GM08714 (cell line): ENCODE measurements around the gene SKIDA1.
"Not testable (repeated sequence)": the region's sequence is repeated elsewhere in the genome, so short reads cannot be mapped to it uniquely, and the experiment has no call there.

ENCODE experiments used
- H3K4me3 ChIP-seq: fragments of 200-500 bp; sonication (Bioruptor generic); 2 replicates; pipeline ENCODE4 v1.5.1; 2014; ENCODE audit warnings: mild to moderate bottlenecking, low read length, inconsistent platforms
- ZNF274 ChIP-seq: IDR thresholded peaks from 2 replicates; pipeline ENCODE4 v1.6.1; 2012; ENCODE audit warnings: mild to moderate bottlenecking, low read depth, low read length

SKIDA1 gene

DNA sequence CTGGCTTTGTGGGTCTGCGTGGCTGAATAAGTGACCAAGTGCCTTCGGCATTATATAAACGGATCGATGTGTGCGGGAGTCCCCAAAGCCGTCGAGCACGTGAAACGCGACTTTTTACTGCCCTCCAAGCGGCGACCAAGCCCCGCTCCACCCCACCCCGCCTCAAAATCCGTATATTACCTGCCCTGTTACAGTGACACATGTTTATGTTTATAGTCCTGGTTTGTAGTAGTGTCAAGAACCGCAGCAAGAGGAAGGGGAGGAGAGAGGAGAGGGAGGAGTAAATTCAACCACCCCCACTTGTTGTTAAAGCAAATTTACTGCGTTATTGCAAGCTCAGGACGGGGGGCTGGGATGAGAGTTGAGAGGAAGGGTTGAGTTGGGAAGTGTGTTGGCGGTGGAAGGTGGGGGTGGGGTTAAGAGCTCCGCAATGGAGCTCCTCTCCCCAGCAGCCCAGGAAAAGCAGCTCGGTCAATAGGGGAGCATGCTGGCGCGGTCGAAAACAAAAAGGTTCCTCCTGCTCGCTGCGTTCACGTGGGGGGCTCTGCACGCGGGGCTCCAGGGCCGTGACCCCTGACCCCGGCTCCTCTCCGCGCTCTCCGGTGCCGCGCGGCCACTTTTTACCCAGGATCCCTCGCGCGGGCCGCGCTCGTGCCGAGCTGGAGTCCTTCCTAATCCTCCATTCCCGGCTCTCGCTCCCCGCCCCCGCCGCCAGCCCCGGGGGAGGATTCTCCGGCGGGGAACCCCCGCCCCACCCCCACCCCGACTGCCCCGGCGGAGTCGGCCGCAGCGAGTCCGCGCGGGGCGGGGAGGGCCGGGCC, at the start of gene SKIDA1:
TSS of gene SKIDA1 (minus strand) at position 316 of the 821 bp plus-strand sequence. CDS start 7,860 bp downstream, outside the sequence.
- peak within 1 kb of the TSS; percentile 42 for H3K4me3 ChIP-seq
- TF ChIP-seq ZNF274 = no peak

DNA sequence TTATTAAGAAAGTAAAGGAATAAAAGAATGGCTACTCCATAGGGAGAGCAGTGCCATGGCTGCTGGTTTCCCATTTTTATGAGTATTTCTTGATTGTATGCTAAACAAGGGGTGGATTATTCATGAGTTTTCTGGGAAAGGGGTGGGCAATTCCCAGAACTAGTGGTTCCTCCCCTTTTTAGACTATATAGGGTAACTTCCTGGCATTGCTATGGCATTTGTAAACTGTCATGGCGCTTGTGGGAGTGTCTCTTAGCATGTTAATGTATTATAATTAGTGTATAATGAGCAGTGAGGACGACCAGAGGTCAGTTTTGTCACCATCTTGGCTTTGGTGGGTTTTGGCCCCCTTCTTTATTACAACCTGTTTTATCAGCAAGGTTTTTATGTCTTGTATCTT, 49.0 kb upstream of the SKIDA1 start:
- H3K4me3 ChIP-seq = not testable (repeated sequence)

DNA sequence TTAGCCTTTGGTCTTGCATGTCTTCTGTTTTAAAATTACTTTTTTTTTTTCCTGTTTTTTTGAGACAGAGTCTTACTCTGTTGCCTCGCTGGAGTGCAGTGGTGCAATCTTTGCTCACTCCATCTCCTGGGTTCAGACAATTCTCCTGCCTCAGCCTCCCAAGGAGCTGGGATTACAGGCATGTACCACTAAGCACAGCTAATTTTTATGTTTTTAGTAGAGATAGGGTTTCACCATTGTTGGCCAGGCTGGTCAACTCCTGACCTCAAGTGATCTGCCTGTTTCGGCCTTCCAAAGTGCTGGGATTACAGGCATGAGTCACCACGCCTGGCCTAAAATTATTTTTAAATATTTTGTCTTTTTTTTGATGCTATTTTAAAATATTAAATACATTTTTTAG, 47.1 kb upstream of the SKIDA1 start:
- no peak overlapping the region for H3K4me3 ChIP-seq
- TF ChIP-seq ZNF274 = no peak

DNA sequence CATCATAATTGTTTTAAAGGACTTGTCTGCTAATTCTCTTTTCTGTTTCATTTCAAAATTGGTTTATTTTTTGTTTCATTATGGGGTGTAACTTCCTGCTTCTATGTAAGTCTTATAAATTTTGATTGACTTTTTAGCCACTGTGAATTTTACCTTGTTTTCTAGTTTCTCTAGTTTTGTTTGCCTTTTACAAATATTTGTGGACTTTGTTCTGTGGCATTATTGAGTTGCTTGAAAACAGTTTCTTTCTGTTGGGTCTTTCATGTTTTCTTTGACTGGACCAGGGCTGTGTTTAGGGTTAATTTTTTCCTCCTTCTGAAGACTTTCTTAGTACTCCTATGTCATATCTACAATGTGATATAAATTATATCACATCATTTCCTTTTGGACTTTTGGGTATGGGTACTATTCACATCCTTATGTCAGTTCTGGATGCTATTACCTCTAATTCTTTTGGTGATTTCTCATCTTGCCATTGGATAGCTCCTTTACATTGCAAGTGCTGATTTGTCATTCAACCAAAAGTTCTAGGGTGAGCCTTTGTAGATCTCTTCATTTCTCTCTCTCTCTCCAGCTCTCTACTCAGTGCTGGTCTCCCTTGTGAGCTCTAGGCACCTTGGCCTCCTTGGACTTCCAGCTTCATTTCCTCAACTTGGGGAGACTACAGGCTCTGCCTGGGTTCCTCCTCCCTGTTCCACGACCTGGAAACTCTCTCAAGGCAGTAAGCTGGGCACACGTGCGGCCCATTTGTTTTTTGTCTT, 45.5 kb upstream of the SKIDA1 start:
- TF ChIP-seq ZNF274 = no peak

DNA sequence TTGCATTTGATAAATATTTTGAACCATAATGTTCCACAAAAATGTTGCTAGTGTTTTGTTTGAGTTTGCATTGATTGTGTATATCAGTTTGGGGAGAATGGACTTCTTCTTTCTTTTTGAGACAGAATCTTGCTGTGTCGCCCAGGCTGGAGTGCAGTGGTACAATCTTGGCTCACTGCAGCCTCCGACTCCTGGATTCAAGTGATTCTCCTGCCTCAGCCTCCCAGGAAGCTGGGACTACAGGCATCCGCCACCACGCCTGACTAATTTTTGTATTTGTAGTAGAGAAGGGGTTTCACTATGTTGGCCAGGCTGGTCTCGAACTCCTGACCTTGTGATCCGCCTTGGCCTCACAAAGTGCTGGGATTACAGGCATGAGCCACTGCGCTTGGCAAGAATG, 33.5 kb upstream of the SKIDA1 start:
- H3K4me3 ChIP-seq = not testable (repeated sequence)

More for the DNA sequence above, 45.5 kb upstream of the SKIDA1 start:
- H3K4me3 ChIP-seq = no peak overlapping the region

DNA sequence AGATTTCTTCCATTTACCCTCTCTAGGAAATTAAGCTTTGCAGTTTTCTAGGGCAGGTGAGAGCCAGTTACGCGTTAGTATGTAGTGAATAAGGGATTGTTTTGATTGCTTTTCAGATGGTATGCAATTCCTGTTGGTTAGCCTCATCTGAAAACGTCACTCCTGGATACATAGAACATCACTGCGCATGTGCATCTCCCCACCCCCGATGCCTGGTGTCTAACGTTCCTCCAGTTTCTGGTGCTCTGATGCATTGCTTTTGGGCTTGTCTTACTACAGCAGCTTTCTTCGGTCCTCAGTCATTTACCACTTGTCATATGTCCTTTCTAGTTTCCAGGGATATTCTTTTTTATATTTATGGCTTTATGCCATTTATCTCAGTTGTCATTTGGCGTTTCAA, 31.0 kb upstream of the SKIDA1 start:
- no peak overlapping the region for H3K4me3 ChIP-seq
- no peak for TF ChIP-seq ZNF274

DNA sequence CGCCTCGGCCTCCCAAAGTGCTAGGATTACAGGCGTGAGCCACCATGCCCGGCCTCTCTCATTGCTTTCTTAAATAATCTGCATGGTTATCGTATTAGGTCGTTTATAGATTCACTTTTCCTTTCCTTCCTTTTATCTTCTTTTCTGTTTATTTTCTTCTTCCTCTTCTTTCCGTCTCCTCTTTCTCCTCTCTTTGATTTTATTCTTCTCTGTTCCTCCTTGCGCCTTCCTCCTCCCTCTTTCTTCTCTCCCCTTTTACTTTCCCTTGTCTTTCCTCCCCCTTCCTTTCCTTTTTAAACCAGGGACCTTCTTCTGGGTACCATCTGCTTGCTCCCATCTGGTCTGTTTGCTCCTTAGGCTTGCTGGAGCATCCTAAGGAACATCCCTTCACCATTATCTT, 27.2 kb upstream of the SKIDA1 start:
- TF ChIP-seq ZNF274 = no peak
- H3K4me3 ChIP-seq = no peak overlapping the region

DNA sequence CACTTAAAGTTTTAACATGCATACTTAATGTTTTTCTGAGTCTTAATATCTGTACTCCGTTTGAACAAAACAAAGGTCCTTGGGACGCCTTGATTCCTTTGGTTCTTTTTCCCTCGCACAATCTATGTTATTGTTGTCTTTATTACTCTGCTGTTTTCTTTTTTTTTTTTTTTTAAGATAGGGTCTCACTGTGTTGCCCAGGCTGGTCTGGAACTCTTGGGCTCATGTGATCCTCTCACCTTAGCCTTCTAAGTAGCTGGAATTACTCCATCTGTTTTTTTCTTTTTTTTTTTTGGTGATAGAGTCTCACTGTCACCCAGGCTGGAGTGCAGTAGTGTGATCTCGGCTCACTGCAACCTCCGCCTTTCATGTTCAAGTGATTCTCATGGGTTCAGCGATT, 21.8 kb upstream of the SKIDA1 start:
- H3K4me3 ChIP-seq = no peak overlapping the region
- no peak for TF ChIP-seq ZNF274

DNA sequence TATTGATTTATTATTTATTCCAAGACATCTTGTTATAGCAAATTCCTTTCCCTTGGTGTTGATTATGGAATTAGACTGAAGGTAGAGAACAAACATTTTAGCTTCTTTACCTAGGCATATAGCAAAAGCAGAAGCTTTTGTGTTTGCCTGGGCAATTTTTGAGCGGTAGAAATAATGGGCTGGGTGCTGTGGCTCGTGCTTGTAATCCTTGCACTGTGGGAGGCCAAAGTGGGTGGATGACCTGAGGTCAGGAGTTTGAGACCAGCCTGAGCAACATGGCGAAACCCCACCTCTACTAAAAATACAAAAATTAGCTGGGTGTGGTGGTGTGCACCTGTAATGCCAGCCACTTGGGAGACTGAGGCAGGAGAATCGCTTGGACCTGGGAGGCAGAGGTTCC, 15.2 kb upstream of the SKIDA1 start:
- not testable (repeated sequence) for H3K4me3 ChIP-seq

DNA sequence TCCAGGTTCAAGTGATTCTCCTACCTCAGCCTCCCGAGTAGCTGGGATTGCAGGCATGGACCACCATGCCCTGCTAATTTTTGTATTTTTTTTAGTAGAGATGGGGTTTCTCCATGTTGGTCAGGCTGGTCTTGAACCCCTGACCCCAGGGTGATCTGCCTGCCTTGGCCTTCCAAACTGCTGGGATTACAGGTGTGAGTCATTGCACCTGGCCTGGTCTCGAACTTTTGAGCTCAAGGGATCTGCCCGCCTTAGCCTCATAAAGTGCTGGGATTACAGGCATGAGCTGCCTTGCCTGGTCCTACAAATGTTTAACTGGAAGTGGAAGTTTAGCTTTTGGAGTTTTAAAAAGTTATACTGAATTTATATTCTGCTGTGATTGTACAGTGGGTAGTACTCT, 11.4 kb upstream of the SKIDA1 start:
- H3K4me3 ChIP-seq = no peak overlapping the region
- no peak for TF ChIP-seq ZNF274

DNA sequence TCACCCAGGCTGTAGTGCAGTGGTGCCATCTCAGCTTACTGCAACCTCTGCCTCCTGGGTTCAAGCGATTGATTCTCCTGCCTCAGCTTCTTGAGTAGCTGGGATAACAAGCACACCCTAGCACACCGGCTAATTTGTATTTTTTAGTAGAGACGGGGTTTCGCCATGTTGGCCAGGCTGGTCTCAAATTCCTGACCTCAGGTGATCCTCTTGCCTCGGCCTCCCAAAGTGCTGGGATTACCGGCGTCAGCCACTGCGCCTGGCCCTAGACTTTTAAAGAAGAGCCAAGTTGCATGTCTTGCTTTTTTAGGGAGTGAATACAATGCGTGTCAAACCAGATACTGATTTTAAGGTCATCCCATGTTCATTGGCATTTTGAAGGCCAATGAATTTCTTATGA, 10.5 kb upstream of the SKIDA1 start:
- H3K4me3 ChIP-seq = not testable (repeated sequence)

DNA sequence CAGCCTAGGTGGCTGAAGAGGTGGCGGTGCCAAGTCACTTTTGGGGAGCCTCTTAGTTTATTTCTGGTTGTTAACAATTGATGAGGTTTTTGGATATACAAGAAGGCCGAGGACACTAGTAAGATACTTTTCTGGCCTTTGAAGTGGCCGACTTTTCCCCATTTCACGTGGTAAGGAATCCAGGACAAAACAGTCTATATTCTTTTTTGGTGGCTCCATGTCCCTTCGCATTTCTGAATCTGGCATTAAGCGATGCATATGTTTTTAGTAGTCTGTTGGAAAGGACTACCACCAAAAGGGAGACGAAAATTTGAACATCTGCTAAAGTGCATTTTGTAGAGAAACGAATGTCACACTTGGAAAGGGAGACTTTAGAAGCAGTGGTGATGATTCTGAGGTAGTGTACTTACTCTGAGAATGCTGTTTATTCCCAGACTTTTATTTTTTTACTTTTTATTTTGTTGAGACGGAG, 10.0 kb upstream of the SKIDA1 start:
- TF ChIP-seq ZNF274 = no peak
- peak overlapping the region; percentile 64 for H3K4me3 ChIP-seq

DNA sequence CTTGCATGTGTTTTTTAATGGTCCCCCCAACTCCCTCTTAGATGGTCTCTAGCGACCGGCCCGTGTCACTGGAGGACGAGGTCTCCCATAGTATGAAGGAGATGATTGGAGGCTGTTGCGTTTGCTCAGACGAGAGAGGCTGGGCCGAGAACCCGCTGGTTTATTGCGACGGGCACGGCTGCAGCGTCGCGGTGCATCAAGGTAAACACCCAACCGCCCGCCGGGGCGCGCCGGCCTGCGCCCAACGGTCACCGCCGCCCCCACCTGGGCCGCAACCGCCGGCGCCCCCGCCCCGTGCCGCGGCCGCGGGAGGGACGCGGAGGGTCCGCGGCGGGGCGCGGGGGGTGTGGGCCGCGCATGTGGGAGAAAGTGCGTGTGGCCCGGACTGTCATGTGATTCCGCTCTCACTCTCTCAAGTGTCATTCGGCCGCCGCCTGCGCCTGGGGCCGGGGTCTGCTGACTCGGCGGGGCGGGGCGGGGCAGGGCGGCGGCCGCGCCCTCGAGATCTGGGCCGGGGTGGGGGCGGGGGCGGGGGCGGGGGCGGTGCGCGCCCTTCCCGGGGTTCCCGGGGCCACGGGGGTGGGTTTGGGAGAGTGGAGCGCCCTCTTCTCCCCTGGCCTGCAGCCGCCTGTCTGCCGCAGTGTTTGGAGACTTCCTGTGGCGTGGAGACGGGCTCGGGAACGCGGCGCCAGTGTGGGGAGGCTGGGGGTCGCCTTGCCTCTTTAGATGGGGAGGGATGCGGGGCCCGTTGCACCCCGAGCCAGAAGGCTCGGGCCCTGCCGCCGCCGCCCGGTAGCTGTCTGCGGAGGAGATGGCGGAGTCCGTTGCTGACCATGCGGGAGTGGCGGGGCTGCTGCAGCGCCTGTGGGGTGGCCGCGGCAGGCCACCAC, 9.4 kb upstream of the SKIDA1 start:
- H3K4me3 ChIP-seq = peak overlapping the region; percentile 64
- TF ChIP-seq ZNF274 = no peak

DNA sequence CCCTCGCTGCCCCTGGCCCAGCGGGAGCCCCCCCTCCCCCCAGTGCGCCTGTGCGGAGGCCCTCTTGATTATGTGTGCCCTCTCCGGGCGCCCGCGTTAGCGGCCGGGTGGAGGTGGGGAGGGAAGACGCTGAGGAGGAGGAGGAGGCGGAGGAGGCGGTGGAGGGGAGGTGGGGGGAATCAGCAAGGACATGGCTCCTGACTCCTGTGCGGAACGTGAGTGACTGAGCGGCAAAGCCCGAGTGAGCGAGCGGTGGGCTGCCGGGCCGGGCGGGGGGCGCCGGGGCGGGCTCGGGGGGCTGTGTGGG, 8.8 kb upstream of the SKIDA1 start:
- H3K4me3 ChIP-seq = peak overlapping the region; percentile 64

More for the DNA sequence above, 8.8 kb upstream of the SKIDA1 start:
- TF ChIP-seq ZNF274 = no peak
